Upper lobe of left lung (tissue), 6 donors: Measurements from ENCODE around the gene CDRT15. TPM values are rescaled to one million over a fixed set of nuclear protein-coding genes. Genes with fewer than 3 reads are reported as not detected.

Experiments used
- ATAC-seq, 2 donors: fragments of 200-7000 bp; cut with Tn5 transposase; one replicate each; pipeline ENCODE4 v1.9.1; 2022; ENCODE audit warnings: mild to moderate bottlenecking in 2 of 2, moderate library complexity in 2 of 2; ENCODE audit not compliant: low FRiP score in 2 of 2
- DNase-seq, 2 donors: peaks; one replicate each; pipeline ENCODE4 v3.0.0-alpha.2; 2019 to 2020
- H3K27ac ChIP-seq, 4 donors: fragments of 200-600 bp; sonication (generic); one replicate each; pipeline ENCODE4 v1.5.1; 2016 to 2019
- H3K27me3 ChIP-seq, 4 donors: fragments of 200-600 bp; sonication (generic); one replicate each; pipeline ENCODE4 v1.5.1; 2017 to 2019
- H3K36me3 ChIP-seq, 4 donors: fragments of 200-600 bp; sonication (generic); one replicate each; pipeline ENCODE4 v1.5.1; 2016 to 2019
- H3K4me1 ChIP-seq, 4 donors: fragments of 200-600 bp; sonication (generic); one replicate each; pipeline ENCODE4 v1.5.1; 2018 to 2019
- H3K4me3 ChIP-seq, 4 donors: fragments of 200-600 bp; sonication (generic); one replicate each; pipeline ENCODE4 v1.5.1; 2017 to 2019; ENCODE audit warnings: mild to moderate bottlenecking in 2 of 4, moderate library complexity in 1 of 4
- H3K9me3 ChIP-seq, 4 donors: fragments of 200-600 bp; sonication (generic); one replicate each; pipeline ENCODE4 v1.5.1; 2018 to 2019
- CTCF ChIP-seq, 6 experiments: fragments of 450-650 bp in 4 of 6; fragments of 200-600 bp in 2 of 6; sonication (generic) in 2 of 6; IDR thresholded peaks; one replicate each; pipeline ENCODE4 v1.5.1; 2016 to 2019; ENCODE audit warnings: antibody characterized with exemption in 6 of 6
- EP300 ChIP-seq, 4 donors: sonication (generic); formaldehyde crosslinking; IDR thresholded peaks; one replicate each; pipeline ENCODE4 v1.5.1; 2017; ENCODE audit warnings: antibody characterized with exemption in 4 of 4, control low read depth in 2 of 4
- POLR2A ChIP-seq, 4 donors: fragments of 450-650 bp; IDR thresholded peaks; one replicate each; pipeline ENCODE4 v1.5.1; 2016 to 2017; ENCODE audit warnings: antibody characterized with exemption in 4 of 4, mild to moderate bottlenecking in 2 of 4
- POLR2AphosphoS5 ChIP-seq, 2 donors: sonication (generic); formaldehyde crosslinking; IDR thresholded peaks; one replicate each; pipeline ENCODE4 v1.5.1; 2017; ENCODE audit warnings: antibody characterized with exemption in 2 of 2
- WGBS, 2 donors: methylation state at CpG; one replicate each; pipeline ENCODE4 v1.1.5; 2017 to 2018; 5-methylcytosine and 5-hydroxymethylcytosine counted together
- total RNA-seq, 6 donors: library from RNA; depleted of rRNA in 4 of 6; stranded (reverse); fragments of >200 nt in 4 of 6; gene quantifications; one replicate each; pipeline versions ENCODE4 v1.1.0 to v1.2.1, GENCODE V29; 2016 to 2021
- donor health status: DM: no; HTN: no; CAD: no; lungs with moderate emphysema.
- donor health status: DM: no; HTN: yes; CAD: no; lungs with severe emphysema.

CDRT15 gene
- total RNA-seq, 6 donors from 2014 or later: not detected

- DNase-seq (no peak), ATAC-seq (no peak)
- Histone ChIP-seq H3K27me3 (no peaks in the 10 kb centered on the region), H3K36me3 (peaks cover 0 to 2% (median 0%) of the 10 kb centered on the region in 4 donors), H3K9me3 (no peaks in the 10 kb centered on the region), H3K4me3 (no peak overlapping the region), H3K4me1 (peaks cover 7 to 44% (median 22%) of the 10 kb centered on the region in 4 donors), H3K27ac (peak overlapping the region in 2 of 4 donors; percentile 58 to 71)
- TF ChIP-seq EP300 (IDR thresholded peaks at IDR 0.05) (no peak), POLR2AphosphoS5 (IDR thresholded peaks at IDR 0.05) (no peak), CTCF (IDR thresholded peaks at IDR 0.05) (no peak), POLR2A (IDR thresholded peaks at IDR 0.05) (no peak)
- 90 to 95% methylated on average over 4 of the region's 4 CpGs for WGBS, 2 donors
These were observed 36.3 kb downstream of the CDRT15 start for GRCh38 chr17:14200354-14200753.

- Histone ChIP-seq H3K27me3 (no peaks in the 10 kb centered on the region), H3K27ac (peak overlapping the region in 1 of 4 donors; percentile 14), H3K9me3 (no peaks in the 10 kb centered on the region), H3K4me3 (no peak overlapping the region), H3K4me1 (peaks cover 7 to 39% (median 22%) of the 10 kb centered on the region in 4 donors), H3K36me3 (peaks cover 0 to 2% (median 0%) of the 10 kb centered on the region in 4 donors)
- ATAC-seq (no peak), DNase-seq (no peak)
- WGBS, 2 donors: 94 to 98% methylated on average over 5 of the region's 5 CpGs
- TF ChIP-seq POLR2AphosphoS5 (IDR thresholded peaks at IDR 0.05) (no peak), POLR2A (IDR thresholded peaks at IDR 0.05) (no peak), CTCF (IDR thresholded peaks at IDR 0.05) (no peak), EP300 (IDR thresholded peaks at IDR 0.05) (no peak)
These were observed 37.1 kb downstream of the CDRT15 start for GRCh38 chr17:14199601-14200000.

- WGBS, 2 donors: 67 to 73% methylated on average over 4 of the region's 4 CpGs
- ATAC-seq: no peak
- H3K4me3 ChIP-seq: no peak overlapping the region
- DNase-seq: no peak
- peaks cover 7 to 44% (median 25%) of the 10 kb centered on the region in 4 donors for H3K4me1 ChIP-seq
- H3K36me3 ChIP-seq: peaks cover 0 to 2% (median 0%) of the 10 kb centered on the region in 4 donors
- H3K9me3 ChIP-seq: no peaks in the 10 kb centered on the region
- no peaks in the 10 kb centered on the region for H3K27me3 ChIP-seq
- peak overlapping the region in 3 of 4 donors; percentile 48 to 66 (median 59) for H3K27ac ChIP-seq
- TF ChIP-seq EP300 (IDR thresholded peaks at IDR 0.05): no peak
- TF ChIP-seq POLR2AphosphoS5 (IDR thresholded peaks at IDR 0.05): no peak
- no peak for TF ChIP-seq POLR2A (IDR thresholded peaks at IDR 0.05)
- no peak for TF ChIP-seq CTCF (IDR thresholded peaks at IDR 0.05)
These were observed 38.1 kb downstream of the CDRT15 start for GRCh38 chr17:14198575-14198974.

- Histone ChIP-seq H3K9me3 (no peaks in the 10 kb centered on the region), H3K4me3 (no peak overlapping the region), H3K27ac (peak overlapping the region; percentile 5 to 66 (median 54)), H3K4me1 (peaks cover 7 to 44% (median 25%) of the 10 kb centered on the region in 4 donors), H3K36me3 (peaks cover 0 to 2% (median 0%) of the 10 kb centered on the region in 4 donors), H3K27me3 (no peaks in the 10 kb centered on the region)
- peak; percentile 51 to 92 for ATAC-seq
- DNase-seq: peak in 1 of 2 donors; percentile 87
- TF ChIP-seq POLR2AphosphoS5 (IDR thresholded peaks at IDR 0.05) (peak in 1 of 2 donors; percentile 24), EP300 (IDR thresholded peaks at IDR 0.05) (no peak), POLR2A (IDR thresholded peaks at IDR 0.05) (peak in 1 of 4 donors; percentile 13), CTCF (IDR thresholded peaks at IDR 0.05) (peak in 1 of 6 experiments; percentile 25)
- 68 to 71% methylated on average over 6 of the region's 6 CpGs for WGBS, 2 donors
These were observed 38.6 kb downstream of the CDRT15 start for GRCh38 chr17:14198013-14198412.

- no peak overlapping the region for H3K4me3 ChIP-seq
- H3K4me1 ChIP-seq: peaks cover 7 to 44% (median 25%) of the 10 kb centered on the region in 4 donors
- TF ChIP-seq POLR2A (IDR thresholded peaks at IDR 0.05): no peak
- TF ChIP-seq CTCF (IDR thresholded peaks at IDR 0.05): no peak
- no peak for TF ChIP-seq EP300 (IDR thresholded peaks at IDR 0.05)
- no peak for TF ChIP-seq POLR2AphosphoS5 (IDR thresholded peaks at IDR 0.05)
- ATAC-seq (no peak), DNase-seq (peak in 1 of 2 donors; percentile 52)
- no peaks in the 10 kb centered on the region for H3K27me3 ChIP-seq
- 46 to 82% methylated on average over 4 of the region's 4 CpGs for WGBS, 2 donors
- peaks cover 0 to 2% (median 0%) of the 10 kb centered on the region in 4 donors for H3K36me3 ChIP-seq
- no peaks in the 10 kb centered on the region for H3K9me3 ChIP-seq
- peak overlapping the region; percentile 5 to 66 (median 54) for H3K27ac ChIP-seq
These were observed 39.1 kb downstream of the CDRT15 start for GRCh38 chr17:14197586-14197985.
